NCI-H2227 treated with DMSO at 0.1 percent for 48 hours (cell line): Measurements from ENCODE around the gene FOXQ1.
"Not testable (repeated sequence)": the region's sequence is repeated elsewhere in the genome, so short reads cannot be mapped to it uniquely, and the experiment has no call there.

ENCODE experiments used
- DNase-seq: peaks from one replicate; lab custom pipeline; 2025; lab: John Stamatoyannopoulos, UW

FOXQ1 gene

DNA sequence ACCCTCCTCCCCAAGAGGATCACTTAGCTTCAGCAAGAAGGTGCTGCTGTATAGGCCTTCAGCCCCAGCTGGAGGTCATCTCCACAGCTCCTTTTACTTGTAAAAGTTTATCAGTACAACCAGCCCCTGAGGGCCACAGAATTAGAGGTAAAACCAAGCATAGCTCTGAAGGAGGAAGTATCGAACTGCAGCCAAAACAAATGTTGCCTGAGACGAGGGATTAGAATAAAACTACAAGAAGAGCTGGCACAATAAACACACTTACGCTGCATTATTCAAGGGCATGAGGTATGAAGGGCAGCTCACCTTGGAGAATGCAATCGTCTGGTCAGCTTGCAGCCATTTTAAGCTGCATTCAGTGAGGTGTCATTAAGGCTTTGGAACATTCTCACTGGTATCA lies 21.1 kb upstream of the FOXQ1 start:
- DNase-seq: no peak

DNA sequence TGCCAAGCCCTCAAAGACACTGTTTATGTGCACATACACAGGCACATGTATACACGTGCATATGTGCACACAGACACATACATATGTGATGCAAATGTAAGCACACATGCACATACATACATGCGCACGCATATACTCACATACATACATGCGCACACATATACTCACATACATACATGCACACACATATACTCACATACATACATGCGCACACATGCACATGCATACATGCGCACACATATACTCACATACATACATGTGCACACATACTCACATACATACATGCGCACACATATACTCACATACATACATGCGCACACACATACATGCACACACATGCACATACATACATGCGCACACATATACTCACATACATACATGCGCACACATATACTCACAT lies 20.5 kb upstream of the FOXQ1 start:
- no peak for DNase-seq

DNA sequence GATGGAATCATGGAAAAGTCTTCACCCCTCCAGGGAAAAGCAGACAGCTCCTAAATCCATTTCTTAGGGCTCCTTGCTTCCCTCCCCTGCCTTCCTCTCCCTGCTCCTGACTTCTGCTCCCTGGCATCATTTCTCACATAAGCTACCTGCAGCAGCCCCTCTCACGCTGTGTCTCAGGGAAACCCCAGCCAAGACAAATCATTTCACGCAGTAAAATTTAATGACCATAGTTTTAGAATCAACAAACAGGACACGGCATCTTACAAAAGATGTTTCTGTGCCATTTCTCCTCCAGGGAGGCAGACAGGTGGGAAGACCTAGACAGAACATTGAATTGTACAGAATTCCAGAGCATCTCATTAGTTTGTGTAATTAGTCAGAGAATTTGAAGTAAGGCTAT lies 16.5 kb upstream of the FOXQ1 start:
- DNase-seq: no peak

DNA sequence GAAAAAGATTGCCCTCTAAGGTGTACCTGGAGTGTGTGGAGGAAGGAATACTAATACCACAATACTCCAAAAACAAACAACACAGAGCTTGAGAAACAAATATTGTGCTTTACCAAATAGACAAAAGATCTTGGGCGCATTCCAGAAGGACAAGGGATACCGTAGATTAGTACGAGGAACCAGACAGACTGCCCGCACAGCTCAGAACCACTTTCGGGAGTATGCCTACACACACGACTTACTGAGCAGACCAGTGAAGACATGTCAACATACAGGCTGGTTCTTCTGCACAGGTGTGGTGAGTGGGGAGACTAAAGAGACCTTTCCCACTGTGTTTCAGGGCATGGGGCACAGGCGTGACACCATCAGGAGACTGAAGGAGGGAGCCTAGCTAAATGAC lies 15.8 kb upstream of the FOXQ1 start:
- DNase-seq: no peak

DNA sequence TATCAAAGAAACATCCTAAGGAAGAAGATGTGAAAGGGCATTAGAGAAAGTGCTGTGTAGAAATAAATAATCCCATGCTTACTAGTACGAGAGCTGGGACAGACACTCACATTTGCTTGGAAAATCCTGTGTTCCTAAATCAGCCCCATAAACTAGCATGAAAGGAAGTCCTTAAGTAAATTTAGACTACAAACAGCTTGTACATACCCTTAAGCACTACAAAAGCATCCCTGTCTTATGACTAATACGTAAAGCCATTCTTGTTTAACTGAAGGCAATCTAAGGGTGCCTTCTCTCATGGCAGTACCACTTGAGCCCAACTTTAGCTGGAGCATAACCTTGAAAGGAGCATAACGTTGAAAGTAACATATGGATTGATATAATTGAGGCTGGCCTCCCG lies 15.4 kb upstream of the FOXQ1 start:
- no peak for DNase-seq

DNA sequence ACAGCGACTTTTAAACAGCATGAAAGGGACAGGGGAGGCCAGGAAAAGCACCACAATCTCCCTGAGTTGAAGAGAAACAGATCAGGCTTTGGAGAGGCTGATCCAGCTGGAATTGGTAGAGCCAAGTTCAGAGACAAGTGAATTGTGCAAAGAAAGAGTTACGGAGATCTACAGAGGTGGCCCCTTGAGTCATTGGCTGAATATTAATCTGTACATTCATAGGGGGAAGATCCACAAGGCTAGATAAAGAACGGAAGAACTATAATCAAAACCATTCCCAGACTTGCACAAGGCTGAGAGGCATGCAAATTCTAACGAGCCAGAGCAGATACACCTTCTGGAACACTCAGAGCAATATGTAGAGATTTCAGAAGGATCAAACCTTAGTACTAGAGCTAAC lies 14.2 kb upstream of the FOXQ1 start:
- DNase-seq: no peak

DNA sequence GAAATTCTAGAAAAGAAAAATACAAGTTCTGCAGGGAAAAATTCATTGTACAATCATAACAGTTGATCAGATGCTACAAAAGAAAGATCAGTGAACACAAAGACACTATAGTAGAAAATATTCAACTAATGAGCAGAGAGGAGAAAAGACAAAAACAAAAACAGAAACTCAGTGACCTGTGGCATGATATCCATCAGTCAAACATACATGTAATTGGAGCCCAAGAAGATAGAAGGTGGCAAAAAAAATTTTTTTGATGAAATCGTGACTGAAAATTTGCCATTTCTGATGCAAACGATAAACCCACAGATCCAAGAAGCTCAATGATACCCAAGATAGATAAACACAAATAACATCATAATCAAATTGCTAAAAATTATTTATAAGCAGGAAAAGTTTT lies 13.1 kb upstream of the FOXQ1 start:
- DNase-seq: no peak

DNA sequence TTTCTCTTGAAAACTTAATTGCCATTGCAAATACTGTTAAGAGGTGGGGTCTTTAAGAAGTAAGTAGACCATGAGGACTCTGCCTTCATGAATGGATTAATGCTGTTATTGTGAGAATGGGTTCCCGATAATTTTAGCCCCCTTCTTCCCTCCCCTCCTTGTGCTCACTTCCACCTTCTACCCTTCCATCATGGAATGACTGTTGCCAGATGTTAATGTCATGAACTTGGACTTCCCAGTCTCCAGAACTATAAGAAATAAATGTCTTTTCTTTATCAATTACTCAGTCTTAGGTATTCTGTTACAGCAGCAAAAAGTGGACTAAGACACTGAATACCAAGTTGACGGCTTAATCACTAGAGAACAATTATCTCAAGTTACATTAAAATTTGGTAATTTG lies 5.8 kb upstream of the FOXQ1 start:
- DNase-seq: no peak

DNA sequence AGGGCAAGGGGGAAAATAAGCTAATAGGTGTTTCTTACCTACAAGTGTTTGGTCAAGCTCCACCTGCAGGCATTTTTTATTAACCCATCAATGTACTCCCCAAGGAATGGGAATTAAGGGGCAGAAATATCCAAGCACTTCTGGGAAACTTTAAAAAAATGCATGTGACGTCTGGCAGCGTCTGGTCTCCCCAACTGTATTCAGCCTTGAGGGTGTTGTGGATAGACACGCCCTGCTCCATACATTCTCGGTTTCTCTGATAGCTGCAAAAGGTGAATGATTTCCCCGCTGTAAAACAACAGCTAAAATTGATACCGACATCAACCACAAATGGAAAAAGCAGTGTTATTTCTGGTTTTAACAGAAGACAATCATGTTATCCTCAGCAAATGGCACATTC lies 2.5 kb upstream of the FOXQ1 start:
- DNase-seq: no peak

DNA sequence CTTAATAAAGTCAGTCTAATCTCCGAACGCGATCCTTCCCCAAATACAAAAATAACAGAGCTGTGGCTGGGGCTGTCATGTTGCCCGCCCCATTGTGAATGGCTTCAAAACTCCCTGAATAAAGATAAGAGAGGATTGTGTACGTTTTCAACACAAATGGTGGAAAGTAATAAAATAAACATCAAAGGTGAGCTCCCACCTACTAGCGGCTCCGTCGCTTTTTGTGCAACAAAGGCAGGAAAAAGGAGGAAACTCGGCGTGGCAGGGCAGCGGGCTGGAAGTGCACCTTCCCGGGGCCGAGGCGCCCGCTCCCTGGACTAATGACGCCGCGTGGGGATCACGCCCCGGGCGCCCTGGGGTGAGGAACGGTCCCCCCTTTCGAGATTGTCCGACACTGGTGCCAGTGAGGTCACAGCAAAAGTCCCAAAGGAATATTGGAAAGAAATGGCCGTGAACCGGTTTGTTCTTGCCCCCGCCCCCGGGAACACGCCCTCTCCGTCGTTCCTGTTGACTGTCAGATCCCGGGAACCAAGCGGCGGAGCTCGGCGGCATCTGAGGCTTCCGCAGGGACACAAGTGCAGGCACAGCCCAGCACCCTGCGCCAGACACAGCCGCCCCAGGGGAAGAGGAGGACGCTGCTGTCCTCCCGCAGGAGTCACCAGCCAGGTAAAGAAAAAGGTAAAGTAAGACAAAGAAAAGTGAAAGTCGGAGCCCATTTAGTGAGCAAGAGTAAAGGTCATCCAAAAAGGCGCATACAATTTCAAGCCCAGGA lies 1.1 kb upstream of the FOXQ1 start:
- DNase-seq: no peak

DNA sequence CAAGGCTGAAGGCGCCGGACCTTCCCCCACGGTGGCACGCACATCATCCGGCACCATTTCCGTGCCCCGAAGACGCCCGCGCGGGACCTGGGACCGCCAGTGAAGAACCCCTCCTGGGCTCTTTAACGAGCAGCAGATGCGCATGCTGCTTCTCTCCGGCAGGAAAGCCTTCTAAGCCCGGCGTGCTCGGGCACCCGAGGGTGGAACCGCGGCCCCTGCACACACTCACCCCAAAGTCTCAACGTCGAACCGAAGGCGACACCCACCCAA lies 240 bp downstream of the FOXQ1 start:
- DNase-seq: no peak

DNA sequence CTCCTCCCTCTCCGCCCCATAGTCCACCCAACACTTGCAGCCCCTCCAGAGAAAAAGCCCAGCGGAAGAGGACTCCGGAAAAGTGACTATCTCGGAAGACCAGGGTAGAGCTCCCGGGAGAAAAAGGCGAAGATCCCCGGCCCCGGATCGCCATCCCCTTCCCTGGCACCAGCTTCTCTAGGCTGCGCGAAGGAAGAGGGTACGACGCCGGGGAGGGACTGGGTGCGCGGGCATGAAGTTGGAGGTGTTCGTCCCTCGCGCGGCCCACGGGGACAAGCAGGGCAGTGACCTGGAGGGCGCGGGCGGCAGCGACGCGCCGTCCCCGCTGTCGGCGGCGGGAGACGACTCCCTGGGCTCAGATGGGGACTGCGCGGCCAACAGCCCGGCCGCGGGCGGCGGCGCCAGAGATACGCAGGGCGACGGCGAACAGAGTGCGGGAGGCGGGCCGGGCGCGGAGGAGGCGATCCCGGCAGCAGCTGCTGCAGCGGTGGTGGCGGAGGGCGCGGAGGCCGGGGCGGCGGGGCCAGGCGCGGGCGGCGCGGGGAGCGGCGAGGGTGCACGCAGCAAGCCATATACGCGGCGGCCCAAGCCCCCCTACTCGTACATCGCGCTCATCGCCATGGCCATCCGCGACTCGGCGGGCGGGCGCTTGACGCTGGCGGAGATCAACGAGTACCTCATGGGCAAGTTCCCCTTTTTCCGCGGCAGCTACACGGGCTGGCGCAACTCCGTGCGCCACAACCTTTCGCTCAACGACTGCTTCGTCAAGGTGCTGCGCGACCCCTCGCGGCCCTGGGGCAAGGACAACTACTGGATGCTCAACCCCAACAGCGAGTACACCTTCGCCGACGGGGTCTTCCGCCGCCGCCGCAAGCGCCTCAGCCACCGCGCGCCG lies 822 bp downstream of the FOXQ1 start:
- no peak for DNase-seq

DNA sequence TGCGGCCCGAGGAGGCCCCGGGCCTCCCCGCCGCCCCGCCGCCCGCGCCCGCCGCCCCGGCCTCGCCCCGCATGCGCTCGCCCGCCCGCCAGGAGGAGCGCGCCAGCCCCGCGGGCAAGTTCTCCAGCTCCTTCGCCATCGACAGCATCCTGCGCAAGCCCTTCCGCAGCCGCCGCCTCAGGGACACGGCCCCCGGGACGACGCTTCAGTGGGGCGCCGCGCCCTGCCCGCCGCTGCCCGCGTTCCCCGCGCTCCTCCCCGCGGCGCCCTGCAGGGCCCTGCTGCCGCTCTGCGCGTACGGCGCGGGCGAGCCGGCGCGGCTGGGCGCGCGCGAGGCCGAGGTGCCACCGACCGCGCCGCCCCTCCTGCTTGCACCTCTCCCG lies 1.5 kb downstream of the FOXQ1 start:
- DNase-seq: no peak

DNA sequence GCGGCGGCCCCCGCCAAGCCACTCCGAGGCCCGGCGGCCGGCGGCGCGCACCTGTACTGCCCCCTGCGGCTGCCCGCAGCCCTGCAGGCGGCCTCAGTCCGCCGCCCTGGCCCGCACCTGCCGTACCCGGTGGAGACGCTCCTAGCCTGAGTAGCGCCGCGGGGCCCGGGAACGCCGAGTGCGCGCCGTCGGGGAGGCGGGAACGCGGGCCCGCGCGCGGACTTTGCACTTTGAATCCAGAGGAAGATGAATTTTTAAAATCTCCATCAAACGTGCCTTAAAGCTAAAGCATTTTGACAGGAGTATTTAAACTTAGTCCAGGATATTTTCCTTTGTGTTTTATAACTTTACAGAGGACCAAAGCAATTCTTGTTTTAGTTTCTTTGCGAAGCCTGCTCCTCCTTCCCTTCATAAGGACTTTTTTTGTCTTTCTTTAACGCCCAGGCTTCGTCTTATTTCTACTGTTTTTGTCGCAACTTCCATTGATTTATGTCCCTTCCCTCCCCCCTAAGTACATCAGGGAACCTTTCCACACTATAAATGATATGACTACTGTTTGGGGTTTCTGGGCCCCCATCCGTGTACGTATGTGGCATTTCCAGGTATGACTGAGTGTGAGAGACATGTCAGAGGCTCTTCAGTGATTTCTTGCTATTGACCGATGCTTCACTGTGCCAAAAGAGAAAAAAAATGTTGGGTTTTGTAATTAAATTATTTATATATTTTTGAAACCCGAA lies 2.0 kb downstream of the FOXQ1 start:
- no peak for DNase-seq

DNA sequence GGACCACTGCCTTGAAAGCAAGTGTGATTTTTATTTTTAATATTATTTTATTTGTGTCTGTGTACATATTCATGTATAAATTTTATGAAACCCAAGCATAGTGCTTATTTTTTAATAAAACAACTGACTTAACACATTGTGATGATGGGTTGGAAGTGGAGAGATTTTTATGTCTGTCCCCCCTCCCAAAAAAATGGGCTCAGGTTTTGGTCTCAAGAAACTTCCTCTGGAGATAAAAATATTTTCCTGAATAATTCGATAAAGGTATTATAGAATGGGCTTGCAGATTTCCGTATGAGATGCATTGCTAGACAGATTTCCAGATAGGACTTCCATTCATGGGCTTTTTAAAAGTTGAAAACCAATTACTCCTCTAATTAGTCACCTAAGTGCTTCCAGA lies 2.7 kb downstream of the FOXQ1 start:
- no peak for DNase-seq

DNA sequence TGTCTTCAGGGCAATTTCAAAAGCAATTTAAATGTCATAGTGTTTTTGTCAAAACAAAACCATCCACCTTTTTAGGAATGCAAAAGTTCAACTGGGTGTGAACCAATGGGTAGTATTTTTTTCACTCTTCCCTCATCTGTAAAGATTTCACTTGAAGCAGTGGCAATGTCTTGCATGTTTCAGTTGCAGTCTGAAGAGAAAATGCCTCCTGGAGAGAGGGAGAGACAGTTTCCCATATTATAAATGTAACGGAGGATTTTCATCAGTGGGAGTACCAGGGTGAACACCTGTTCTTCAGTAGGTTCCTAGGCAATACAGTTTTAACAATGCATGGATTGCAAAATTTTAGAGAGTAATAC lies 3.3 kb downstream of the FOXQ1 start:
- no peak for DNase-seq

DNA sequence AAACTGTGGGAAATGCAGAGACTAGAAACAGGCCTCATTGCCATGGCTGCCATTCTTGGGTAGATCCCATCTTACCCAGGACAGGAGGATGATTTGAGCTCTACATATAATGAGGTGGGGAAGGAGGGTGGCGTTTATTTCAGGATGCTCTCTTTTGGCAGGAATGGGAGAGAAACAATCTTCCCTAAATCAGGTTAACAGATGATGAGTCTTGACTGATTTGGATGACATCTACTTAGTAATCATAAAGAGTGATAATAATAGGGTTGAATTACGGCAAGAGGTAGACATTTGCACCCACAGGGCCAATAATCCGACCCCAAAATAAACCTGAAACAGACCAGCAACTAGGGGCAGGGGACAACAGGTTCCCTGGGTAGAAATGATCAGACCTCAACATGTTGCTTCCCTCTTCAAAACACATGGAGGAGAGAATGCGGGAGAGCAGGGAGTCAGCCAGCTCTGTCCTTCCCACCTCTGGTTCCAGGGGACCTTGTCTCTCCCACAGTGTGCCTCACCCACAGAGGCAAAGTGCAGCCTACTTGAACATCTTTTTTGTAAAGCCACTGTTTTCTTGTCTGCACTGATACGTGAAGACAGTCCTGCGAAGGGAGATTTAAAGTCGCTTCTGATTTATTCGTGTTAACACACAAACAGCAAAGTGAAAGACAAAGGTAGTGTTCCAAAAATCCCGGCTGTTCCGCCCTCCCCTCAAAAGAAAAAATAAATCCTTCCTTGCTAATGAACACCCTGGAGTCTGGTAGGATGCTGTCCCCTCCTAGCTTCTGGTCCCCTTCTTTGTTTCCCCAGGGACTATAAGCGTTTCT lies 3.9 kb downstream of the FOXQ1 start:
- no peak for DNase-seq

DNA sequence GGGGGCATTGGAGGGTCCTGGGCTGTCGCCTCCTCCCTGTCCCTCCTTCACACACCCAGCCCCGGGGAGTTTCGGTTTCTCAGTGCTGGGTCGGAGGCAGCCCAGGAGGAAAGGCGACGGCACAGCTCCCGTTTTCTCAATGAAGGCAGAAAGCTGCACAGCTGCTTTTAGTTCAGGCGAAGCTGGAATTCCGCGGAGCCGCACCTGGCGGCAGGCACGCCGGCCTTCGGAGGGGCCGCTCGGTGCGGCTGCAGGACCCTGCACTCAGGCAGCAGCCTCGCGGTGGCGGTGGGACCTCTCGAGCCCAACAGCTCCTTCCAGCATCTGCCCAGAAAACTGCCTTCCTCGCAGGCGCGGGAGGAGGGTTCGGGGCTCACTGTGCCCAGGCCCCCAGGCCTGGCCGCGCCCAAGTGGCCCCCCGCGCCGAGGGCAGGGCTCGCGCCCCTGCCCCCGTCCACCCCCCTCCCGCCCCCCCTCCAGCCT lies 4.6 kb downstream of the FOXQ1 start:
- no peak for DNase-seq

DNA sequence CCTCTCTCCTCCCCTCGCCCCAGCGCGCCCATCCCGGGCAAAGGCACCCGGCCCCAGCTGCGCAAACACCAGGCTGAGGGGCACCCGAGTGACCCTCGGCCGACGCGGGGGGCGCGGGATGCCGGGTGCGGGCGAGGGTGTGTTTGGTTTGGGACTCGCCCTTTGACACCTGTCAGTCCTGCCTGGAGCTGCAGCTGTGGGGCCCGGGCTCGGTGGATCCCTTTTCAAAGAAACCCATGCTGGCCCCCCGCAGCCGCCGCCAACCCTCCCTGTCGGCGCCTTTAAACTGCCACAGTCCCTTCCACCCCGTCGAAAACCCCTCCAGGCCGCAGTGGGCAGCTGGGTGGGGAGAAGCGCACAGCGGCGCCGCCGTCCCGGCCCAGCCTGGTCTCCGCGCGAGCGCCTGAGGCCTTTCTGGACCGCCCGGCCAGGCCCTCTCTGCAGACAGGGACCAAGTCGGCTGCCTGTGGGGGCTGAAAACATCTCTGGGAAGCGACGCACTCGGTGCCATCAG lies 5.5 kb downstream of the FOXQ1 start:
- DNase-seq: no peak

DNA sequence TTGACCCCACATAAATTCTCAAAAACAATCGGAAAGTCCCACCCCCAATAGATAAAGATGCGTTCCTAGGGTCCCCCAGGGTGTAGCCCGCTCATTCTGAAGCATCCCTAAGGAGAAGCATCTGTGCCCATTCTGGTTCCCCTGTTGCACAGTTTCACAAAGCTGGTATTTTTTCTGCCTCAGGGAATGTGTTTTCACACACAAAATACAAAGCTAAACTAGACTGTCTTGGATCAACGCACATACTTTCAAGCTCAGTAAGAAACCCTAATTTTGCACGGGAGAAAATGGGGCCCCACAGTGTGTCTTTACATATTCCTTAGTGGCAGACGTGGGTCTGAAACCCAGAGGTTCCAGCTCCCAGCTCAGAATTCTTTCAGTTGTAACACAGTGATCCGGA lies 6.1 kb downstream of the FOXQ1 start:
- no peak for DNase-seq

DNA sequence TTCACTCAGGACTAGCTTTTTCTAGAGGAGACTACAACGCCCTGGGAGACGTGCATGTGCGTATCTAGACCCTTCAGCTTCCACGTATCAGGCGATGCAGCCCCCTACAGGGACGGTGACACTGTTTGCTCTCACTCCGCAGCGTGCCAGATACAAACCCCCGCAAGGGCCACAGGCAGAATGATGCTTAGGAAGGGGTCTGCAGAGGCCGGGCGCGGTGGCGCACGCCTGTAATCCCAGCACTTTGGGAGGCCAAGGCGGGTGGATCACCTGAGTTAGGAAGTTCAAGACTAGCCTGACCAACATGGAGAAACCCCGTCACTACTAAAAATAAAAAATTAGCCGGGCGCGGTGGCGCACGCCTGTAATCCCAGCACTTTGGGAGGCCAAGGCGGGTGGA lies 6.7 kb downstream of the FOXQ1 start:
- not testable (repeated sequence) for DNase-seq

DNA sequence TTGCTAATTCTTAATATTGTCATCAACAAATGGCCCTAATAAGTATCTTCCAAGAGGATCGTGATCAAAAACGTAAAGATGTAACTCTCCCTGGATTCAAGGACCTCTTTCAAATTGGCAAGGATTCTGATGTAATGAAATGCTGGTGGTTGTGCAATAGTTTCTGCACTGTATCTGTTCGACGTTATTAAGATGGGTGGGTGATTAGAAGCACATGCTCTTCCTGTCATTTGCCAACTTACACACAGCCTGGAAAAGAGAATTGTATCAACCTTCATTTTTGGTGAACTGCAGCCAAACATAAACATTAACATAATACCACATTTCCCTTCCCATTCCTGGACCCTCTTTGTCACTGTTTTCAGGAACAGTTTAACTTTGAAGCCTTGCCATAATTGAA lies 9.8 kb downstream of the FOXQ1 start:
- no peak for DNase-seq
